ENCODE data around the gene SNAP91. TPM values are rescaled to one million over a fixed set of nuclear protein-coding genes. Genes with fewer than 3 reads are reported as not detected.

Gene SNAP91
- total and polyA plus RNA-seq, 2 of the 8 experiments (the other 6 are each of a cell fraction or from before 2014, with no cell fraction given): 1.3 to 1.5 TPM

DNA sequence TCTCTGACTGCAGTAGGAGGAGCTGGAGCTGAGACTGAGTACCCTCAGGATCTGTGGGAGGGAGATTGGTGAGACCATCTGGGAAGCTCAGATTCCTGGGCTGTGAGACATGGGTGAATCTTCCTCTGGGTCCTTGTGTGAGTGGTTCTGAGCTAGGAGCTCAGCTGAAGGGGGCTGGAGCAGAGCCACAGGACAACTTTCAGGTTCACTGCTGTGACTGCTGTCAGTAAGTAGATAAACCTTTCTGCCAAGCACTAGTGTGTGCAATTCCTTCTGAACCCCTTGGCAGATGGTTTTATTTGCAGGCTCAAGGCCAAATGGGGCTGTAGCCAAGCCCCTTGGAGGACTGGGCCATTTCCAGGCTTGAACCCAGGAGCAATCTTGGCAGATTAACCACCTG lies 49.6 kb upstream of the SNAP91 start (continued):
- TF ChIP-seq RNF2 (IDR thresholded peaks at IDR 0.05; ENCODE audit: borderline replicate concordance, low read depth, low read length, missing control alignments, poor library complexity, severe bottlenecking): no peak
